GM23338 (cell line): ENCODE results near the gene CNIH1. TPM values are rescaled to one million over a fixed set of nuclear protein-coding genes. Genes with fewer than 3 reads are reported as not detected.

Experiments
- ATAC-seq: fragments of 200-7000 bp; cut with Tn5 transposase; 3 replicates; pipeline ENCODE4 v1.9.1; 2020
- DNase-seq: peaks from one replicate; pipeline ENCODE4 v3.0.0-alpha.2; 2015; ENCODE audit warnings: low spot score
- H2AFZ ChIP-seq: fragments of 200-600 bp; sonication (generic); 2 replicates; pipeline ENCODE4 v1.8.0; 2016; ENCODE audit warnings: antibody characterized with exemption, mild to moderate bottlenecking, moderate library complexity
- H3F3A ChIP-seq: fragments of 200-600 bp; sonication (generic); replicated peaks from 2 replicates; pipeline ENCODE4 v1.8.0; 2017; ENCODE audit warnings: antibody characterized with exemption, mixed run types, low read depth
- H3K27ac ChIP-seq: fragments of 200-600 bp; sonication (generic); 2 replicates; pipeline ENCODE4 v1.6.1; 2016; ENCODE audit warnings: low read depth
- H3K27me3 ChIP-seq: fragments of 200-600 bp; sonication (generic); 2 replicates; pipeline ENCODE4 v1.8.0; 2016; ENCODE audit warnings: mild to moderate bottlenecking, mixed run types, moderate library complexity; ENCODE audit not compliant: insufficient read depth
- H3K36me3 ChIP-seq: fragments of 200-600 bp; sonication (generic); 2 replicates; pipeline ENCODE4 v1.8.0; 2016; ENCODE audit warnings: mild to moderate bottlenecking; ENCODE audit not compliant: insufficient read depth
- H3K4me1 ChIP-seq: fragments of 200-600 bp; sonication (generic); 2 replicates; pipeline ENCODE4 v1.8.0; 2016; ENCODE audit warnings: mild to moderate bottlenecking, moderate library complexity; ENCODE audit not compliant: insufficient read depth
- H3K4me2 ChIP-seq: fragments of 200-600 bp; sonication (generic); 2 replicates; pipeline ENCODE4 v1.7.1; 2017; ENCODE audit warnings: mixed run types
- H3K4me3 ChIP-seq: fragments of 200-600 bp; sonication (generic); 2 replicates; pipeline ENCODE4 v1.6.1; 2016; ENCODE audit warnings: mixed run types
- H3K79me2 ChIP-seq: fragments of 200-600 bp; sonication (generic); replicated peaks from 2 replicates; pipeline ENCODE4 v1.8.0; 2017; ENCODE audit warnings: mild to moderate bottlenecking; ENCODE audit not compliant: insufficient read depth
- H3K9me2 ChIP-seq: fragments of 200-600 bp; sonication (generic); 2 replicates; pipeline ENCODE4 v1.8.0; 2017; ENCODE audit not compliant: insufficient read depth
- H4K20me1 ChIP-seq: fragments of 200-600 bp; sonication (generic); replicated peaks from 2 replicates; pipeline ENCODE4 v1.8.0; 2017; ENCODE audit warnings: mild to moderate bottlenecking; ENCODE audit not compliant: insufficient read depth
- H3K27ac Mint-ChIP-seq: 2 replicates; pipeline ENCODE4 v1.8.0; 2020; ENCODE audit warnings: inconsistent platforms, mild to moderate bottlenecking, moderate library complexity, mixed read lengths
- H3K27me3 Mint-ChIP-seq: 3 replicates; pipeline ENCODE4 v1.8.0; 2022; ENCODE audit warnings: low read depth, mild to moderate bottlenecking, moderate library complexity, mixed read lengths, inconsistent platforms; ENCODE audit not compliant: insufficient read depth, poor library complexity
- H3K36me3 Mint-ChIP-seq: 3 replicates; pipeline ENCODE4 v1.8.0; 2021; ENCODE audit warnings: low read depth, mild to moderate bottlenecking, inconsistent platforms, moderate library complexity, mixed read lengths
- H3K4me1 Mint-ChIP-seq: 3 replicates; pipeline ENCODE4 v1.8.0; 2020; ENCODE audit warnings: mild to moderate bottlenecking, inconsistent platforms, mixed read lengths
- H3K4me3 Mint-ChIP-seq: 3 replicates; pipeline ENCODE4 v1.8.0; 2021; ENCODE audit warnings: moderate library complexity, mild to moderate bottlenecking, inconsistent platforms, mixed read lengths
- H3K9me3 Mint-ChIP-seq: 3 replicates; pipeline ENCODE4 v1.8.0; 2020; ENCODE audit warnings: moderate library complexity, mild to moderate bottlenecking, inconsistent platforms, mixed read lengths
- CREB1 ChIP-seq: fragments of 250-450 bp; sonication (Bioruptor Pico); IDR thresholded peaks from 2 replicates; pipeline ENCODE4 v1.5.0; 2020; ENCODE audit warnings: low read depth, mild to moderate bottlenecking, moderate library complexity
- CTCF ChIP-seq, 2 experiments: fragments of 200-600 bp in 1 of 2; sonication (generic) in 1 of 2; conservative IDR thresholded peaks; 2 replicates each; pipeline versions ENCODE4 v1.5.1 to v1.6.1; 2016 to 2017; ENCODE audit warnings: antibody characterized with exemption in 2 of 2, low read depth in 2 of 2, mild to moderate bottlenecking in 2 of 2, moderate library complexity in 1 of 2
- ETS1 ChIP-seq: IDR thresholded peaks from 2 replicates; pipeline ENCODE4 v1.6.1; 2016; ENCODE audit warnings: antibody characterized with exemption
- EZH2 ChIP-seq: fragments of 200-600 bp; sonication (generic); IDR thresholded peaks from one replicate; pipeline ENCODE4 v1.8.0; 2017; ENCODE audit warnings: antibody characterized with exemption, mild to moderate bottlenecking, low read depth; ENCODE audit not compliant: unreplicated experiment
- EZH2phosphoT487 ChIP-seq: fragments of 200-600 bp; sonication (generic); IDR thresholded peaks from one replicate; pipeline ENCODE4 v1.8.1; 2018; ENCODE audit warnings: antibody characterized with exemption; ENCODE audit not compliant: unreplicated experiment
- JUNB ChIP-seq: IDR thresholded peaks from one replicate; pipeline ENCODE4 v1.6.1; 2016; ENCODE audit warnings: antibody characterized with exemption; ENCODE audit not compliant: unreplicated experiment
- NANOG ChIP-seq: IDR thresholded peaks from 2 replicates; pipeline ENCODE4 v1.6.1; 2016; ENCODE audit warnings: antibody characterized with exemption, borderline replicate concordance
- POLR2AphosphoS5 ChIP-seq: IDR thresholded peaks from 2 replicates; pipeline ENCODE4 v1.6.1; 2016; ENCODE audit warnings: antibody characterized with exemption, low read depth
- REST ChIP-seq: IDR thresholded peaks from one replicate; pipeline ENCODE4 v1.6.1; 2018; ENCODE audit warnings: antibody characterized with exemption; ENCODE audit not compliant: unreplicated experiment
- STAT1 ChIP-seq: IDR thresholded peaks from one replicate; pipeline ENCODE4 v1.6.1; 2016; ENCODE audit warnings: antibody characterized with exemption; ENCODE audit not compliant: unreplicated experiment
- ZNF114 ChIP-seq: fragments of 250-450 bp; sonication (Bioruptor Pico); IDR thresholded peaks from 2 replicates; pipeline ENCODE4 v1.5.0; 2020; ENCODE audit warnings: mild to moderate bottlenecking, moderate library complexity
- ZNF331 ChIP-seq: fragments of 250-450 bp; sonication (Bioruptor Pico); IDR thresholded peaks from 2 replicates; pipeline ENCODE4 v1.5.0; 2020; ENCODE audit warnings: low read depth, mild to moderate bottlenecking, moderate library complexity
- polyA plus RNA-seq: library from polyadenylated mRNA; unstranded; fragments of >200 nt; fragmentation: Nextera tagmentation; extraction: Ambion mirVana; gene quantifications from 2 replicates; pipeline ENCODE4 v1.2.1, GENCODE V29; 2016
- total RNA-seq: library from RNA; depleted of rRNA; stranded (reverse); fragments of >200 nt; shearing (Covaris generic); gene quantifications from 2 replicates; pipeline ENCODE4 v1.2.3, GENCODE V29; 2014
- TF ChIP-seq, protein P1 (sequence below): fragments of 250-450 bp; sonication (Bioruptor Pico); IDR thresholded peaks from 2 replicates; pipeline ENCODE4 v1.5.0; 2020; ENCODE audit warnings: mild to moderate bottlenecking, moderate library complexity

The CNIH1 gene
- total and polyA plus RNA-seq, 2 experiments from 2014 or later = 135 to 172 TPM

- H3K36me3 Mint-ChIP-seq = peaks cover 8% of the 10 kb centered on the region; the same call in 2 of the 3 replicates
- peaks cover 17% of the 10 kb centered on the region for H3K27me3 Mint-ChIP-seq
- Histone ChIP-seq H3K27ac (no peak overlapping the region), H3K27me3 (no peaks in the 10 kb centered on the region), H3K4me3 (no peak overlapping the region), H3K4me2 (no peak overlapping the region), H3K36me3 (no peaks in the 10 kb centered on the region), H3K4me1 (peaks cover 24% of the 10 kb centered on the region), H3K9me2 (no peaks in the 10 kb centered on the region), H3K79me2 (peaks cover 27% of the 10 kb centered on the region), H3F3A (0 out of 2 replicates have a peak, but pooled peaks cover 5% of the 10 kb centered on the region), H2AFZ (no peak overlapping the region), H4K20me1 (no peaks in the 10 kb centered on the region)
- DNase-seq (no peak), ATAC-seq (no peak)
- no peaks in the 10 kb centered on the region; the same call in 2 of the 3 replicates for H3K9me3 Mint-ChIP-seq
- H3K4me3 Mint-ChIP-seq = no peak overlapping the region; the same call in 2 of the 3 replicates
- TF ChIP-seq POLR2AphosphoS5 = no peak
- TF ChIP-seq, protein P1, sequence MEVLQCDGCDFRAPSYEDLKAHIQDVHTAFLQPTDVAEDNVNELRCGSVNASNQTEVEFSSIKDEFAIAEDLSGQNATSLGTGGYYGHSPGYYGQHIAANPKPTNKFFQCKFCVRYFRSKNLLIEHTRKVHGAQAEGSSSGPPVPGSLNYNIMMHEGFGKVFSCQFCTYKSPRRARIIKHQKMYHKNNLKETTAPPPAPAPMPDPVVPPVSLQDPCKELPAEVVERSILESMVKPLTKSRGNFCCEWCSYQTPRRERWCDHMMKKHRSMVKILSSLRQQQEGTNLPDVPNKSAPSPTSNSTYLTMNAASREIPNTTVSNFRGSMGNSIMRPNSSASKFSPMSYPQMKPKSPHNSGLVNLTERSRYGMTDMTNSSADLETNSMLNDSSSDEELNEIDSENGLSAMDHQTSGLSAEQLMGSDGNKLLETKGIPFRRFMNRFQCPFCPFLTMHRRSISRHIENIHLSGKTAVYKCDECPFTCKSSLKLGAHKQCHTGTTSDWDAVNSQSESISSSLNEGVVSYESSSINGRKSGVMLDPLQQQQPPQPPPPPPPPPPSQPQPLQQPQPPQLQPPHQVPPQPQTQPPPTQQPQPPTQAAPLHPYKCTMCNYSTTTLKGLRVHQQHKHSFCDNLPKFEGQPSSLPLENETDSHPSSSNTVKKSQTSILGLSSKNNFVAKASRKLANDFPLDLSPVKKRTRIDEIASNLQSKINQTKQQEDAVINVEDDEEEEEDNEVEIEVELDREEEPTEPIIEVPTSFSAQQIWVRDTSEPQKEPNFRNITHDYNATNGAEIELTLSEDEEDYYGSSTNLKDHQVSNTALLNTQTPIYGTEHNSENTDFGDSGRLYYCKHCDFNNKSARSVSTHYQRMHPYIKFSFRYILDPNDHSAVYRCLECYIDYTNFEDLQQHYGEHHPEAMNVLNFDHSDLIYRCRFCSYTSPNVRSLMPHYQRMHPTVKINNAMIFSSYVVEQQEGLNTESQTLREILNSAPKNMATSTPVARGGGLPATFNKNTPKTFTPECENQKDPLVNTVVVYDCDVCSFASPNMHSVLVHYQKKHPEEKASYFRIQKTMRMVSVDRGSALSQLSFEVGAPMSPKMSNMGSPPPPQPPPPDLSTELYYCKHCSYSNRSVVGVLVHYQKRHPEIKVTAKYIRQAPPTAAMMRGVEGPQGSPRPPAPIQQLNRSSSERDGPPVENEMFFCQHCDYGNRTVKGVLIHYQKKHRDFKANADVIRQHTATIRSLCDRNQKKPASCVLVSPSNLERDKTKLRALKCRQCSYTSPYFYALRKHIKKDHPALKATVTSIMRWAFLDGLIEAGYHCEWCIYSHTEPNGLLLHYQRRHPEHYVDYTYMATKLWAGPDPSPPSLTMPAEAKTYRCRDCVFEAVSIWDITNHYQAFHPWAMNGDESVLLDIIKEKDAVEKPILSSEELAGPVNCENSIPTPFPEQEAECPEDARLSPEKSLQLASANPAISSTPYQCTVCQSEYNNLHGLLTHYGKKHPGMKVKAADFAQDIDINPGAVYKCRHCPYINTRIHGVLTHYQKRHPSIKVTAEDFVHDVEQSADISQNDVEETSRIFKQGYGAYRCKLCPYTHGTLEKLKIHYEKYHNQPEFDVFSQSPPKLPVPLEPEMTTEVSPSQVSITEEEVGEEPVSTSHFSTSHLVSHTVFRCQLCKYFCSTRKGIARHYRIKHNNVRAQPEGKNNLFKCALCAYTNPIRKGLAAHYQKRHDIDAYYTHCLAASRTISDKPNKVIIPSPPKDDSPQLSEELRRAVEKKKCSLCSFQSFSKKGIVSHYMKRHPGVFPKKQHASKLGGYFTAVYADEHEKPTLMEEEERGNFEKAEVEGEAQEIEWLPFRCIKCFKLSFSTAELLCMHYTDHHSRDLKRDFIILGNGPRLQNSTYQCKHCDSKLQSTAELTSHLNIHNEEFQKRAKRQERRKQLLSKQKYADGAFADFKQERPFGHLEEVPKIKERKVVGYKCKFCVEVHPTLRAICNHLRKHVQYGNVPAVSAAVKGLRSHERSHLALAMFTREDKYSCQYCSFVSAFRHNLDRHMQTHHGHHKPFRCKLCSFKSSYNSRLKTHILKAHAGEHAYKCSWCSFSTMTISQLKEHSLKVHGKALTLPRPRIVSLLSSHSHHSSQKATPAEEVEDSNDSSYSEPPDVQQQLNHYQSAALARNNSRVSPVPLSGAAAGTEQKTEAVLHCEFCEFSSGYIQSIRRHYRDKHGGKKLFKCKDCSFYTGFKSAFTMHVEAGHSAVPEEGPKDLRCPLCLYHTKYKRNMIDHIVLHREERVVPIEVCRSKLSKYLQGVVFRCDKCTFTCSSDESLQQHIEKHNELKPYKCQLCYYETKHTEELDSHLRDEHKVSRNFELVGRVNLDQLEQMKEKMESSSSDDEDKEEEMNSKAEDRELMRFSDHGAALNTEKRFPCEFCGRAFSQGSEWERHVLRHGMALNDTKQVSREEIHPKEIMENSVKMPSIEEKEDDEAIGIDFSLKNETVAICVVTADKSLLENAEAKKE (CRISPR knock-in tag) = no peak
- no peak for TF ChIP-seq NANOG
- no peak for TF ChIP-seq EZH2
- TF ChIP-seq ZNF114 (CRISPR knock-in tag) = no peak
- no peak for TF ChIP-seq JUNB
- TF ChIP-seq CREB1 (CRISPR knock-in tag) = no peak
- no peak for TF ChIP-seq ETS1
- TF ChIP-seq ZNF331 (CRISPR knock-in tag) = no peak
- no peak for TF ChIP-seq REST
- TF ChIP-seq CTCF (conservative IDR thresholded peaks at IDR 0.05; ENCODE audit: low read depth in 2 of 2) = no peak
- no peak for TF ChIP-seq EZH2phosphoT487
- TF ChIP-seq STAT1 = no peak
- H3K4me1 Mint-ChIP-seq = peaks cover 38% of the 10 kb centered on the region
- no peak overlapping the region for H3K27ac Mint-ChIP-seq
Measured at GRCh38 chr14:54490445-54491175, 49.4 kb upstream of the CNIH1 start.
